Tibial nerve (tissue), 4 donors: ENCODE measurements around the gene AGAP5.

Source experiments
- CTCF ChIP-seq, 5 experiments: fragments of 200-600 bp in 3 of 5; fragments of 450-650 bp in 2 of 5; sonication (generic) in 3 of 5; IDR thresholded peaks; one replicate each; pipeline ENCODE4 v1.5.1; 2016 to 2019; ENCODE audit warnings: antibody characterized with exemption in 5 of 5, mild to moderate bottlenecking in 3 of 5, moderate library complexity in 2 of 5
- EP300 ChIP-seq, 2 donors: sonication (generic); formaldehyde crosslinking; IDR thresholded peaks; one replicate each; pipeline ENCODE4 v1.6.1; 2017; ENCODE audit warnings: antibody characterized with exemption in 2 of 2, mild to moderate bottlenecking in 1 of 2
- POLR2A ChIP-seq, 2 donors: fragments of 450-650 bp; IDR thresholded peaks; one replicate each; pipeline ENCODE4 v1.6.1; 2017; ENCODE audit warnings: antibody characterized with exemption in 2 of 2, mild to moderate bottlenecking in 2 of 2, moderate library complexity in 2 of 2

- no peak for TF ChIP-seq CTCF (IDR thresholded peaks at IDR 0.05)
- TF ChIP-seq EP300 (IDR thresholded peaks at IDR 0.05), result no peak
- no peak for TF ChIP-seq POLR2A (IDR thresholded peaks at IDR 0.05)
Measured at GRCh38 chr10:73634421-73634820, 63.5 kb downstream of the AGAP5 start.
